VCaP (cell line): ENCODE data around the gene KCNQ1OT1.

Source experiments
- H3K27ac ChIP-seq: fragments of 450-650 bp; 2 replicates; pipeline ENCODE4 v1.5.1; 2017
- TF ChIP-seq, protein P1 (sequence below): fragments of 450-650 bp; conservative IDR thresholded peaks from 2 replicates; pipeline ENCODE4 v1.5.1; 2017; ENCODE audit warnings: mild to moderate bottlenecking, moderate library complexity

The KCNQ1OT1 gene

DNA sequence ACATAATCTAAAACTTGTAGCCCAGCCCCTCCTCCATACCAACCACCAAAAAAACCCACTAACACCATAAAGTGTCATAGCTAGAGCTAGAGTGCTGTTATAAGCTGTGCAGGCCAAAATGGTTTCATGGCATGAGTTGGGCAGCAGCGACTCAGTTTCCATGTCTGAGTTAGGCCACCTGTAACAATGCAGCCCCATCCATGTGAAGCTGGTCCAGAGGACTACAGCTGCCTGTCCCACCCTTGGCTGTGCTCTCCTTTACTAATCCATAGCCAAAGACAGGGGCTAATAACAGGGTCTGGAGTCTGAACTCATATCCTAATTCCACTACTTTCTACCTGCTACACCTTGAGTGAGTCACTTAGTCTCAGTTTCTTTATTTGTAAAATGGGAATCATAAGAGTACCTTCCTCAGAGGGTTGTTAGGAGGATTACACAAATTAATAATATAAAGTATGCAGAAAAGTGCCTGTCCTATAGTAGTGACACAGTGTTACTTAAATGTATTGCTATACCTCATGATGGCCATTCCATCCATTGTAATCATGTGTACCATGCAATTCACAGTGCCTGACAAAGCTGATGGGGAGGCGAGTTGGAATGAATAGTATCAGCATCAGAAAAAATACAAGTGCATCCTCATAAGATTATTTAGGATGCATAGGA lies 20.6 kb downstream of the KCNQ1OT1 start:
- TF ChIP-seq, protein P1, sequence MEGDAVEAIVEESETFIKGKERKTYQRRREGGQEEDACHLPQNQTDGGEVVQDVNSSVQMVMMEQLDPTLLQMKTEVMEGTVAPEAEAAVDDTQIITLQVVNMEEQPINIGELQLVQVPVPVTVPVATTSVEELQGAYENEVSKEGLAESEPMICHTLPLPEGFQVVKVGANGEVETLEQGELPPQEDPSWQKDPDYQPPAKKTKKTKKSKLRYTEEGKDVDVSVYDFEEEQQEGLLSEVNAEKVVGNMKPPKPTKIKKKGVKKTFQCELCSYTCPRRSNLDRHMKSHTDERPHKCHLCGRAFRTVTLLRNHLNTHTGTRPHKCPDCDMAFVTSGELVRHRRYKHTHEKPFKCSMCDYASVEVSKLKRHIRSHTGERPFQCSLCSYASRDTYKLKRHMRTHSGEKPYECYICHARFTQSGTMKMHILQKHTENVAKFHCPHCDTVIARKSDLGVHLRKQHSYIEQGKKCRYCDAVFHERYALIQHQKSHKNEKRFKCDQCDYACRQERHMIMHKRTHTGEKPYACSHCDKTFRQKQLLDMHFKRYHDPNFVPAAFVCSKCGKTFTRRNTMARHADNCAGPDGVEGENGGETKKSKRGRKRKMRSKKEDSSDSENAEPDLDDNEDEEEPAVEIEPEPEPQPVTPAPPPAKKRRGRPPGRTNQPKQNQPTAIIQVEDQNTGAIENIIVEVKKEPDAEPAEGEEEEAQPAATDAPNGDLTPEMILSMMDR = no peak
- no peak overlapping the region for H3K27ac ChIP-seq

DNA sequence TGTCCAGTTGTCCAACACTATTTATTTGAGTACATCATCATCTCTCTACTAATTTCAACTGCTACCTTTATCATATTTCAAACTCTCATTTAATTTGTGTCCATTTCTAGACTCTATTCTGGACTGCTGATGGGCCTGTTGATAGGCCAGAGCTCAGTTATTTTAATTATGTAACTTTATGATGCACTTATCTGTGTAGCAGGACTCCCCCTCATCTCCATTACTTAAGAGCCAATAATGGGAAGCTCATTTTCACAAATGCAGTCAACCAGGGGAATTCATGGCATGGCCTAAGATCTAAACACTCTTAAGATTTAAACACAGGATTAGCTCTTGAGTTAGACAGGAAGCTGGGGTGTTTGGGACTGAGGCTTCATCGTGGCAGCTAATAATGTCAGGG lies 21.4 kb downstream of the KCNQ1OT1 start:
- TF ChIP-seq, protein P1 = no peak
- H3K27ac ChIP-seq = no peak overlapping the region

DNA sequence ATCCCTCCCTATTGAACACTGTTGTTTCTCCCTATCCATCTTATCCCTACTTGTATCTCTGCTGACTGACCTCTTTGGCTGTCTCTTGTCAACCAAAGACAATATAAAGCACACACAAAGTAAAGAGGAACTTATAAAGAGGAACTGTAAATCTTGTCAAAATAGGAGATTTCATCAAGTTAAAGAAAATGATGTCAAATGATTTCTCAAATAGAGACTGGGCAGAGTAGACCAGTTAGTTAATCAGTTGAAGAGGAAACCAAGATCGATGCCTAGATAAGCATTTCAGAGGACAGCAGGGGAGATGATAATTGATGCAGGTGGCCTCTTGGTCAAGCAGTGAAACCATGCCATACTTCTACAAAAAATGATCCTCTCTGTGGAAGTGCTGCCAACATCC lies 22.7 kb downstream of the KCNQ1OT1 start:
- no peak overlapping the region for H3K27ac ChIP-seq
- TF ChIP-seq, protein P1 = no peak

DNA sequence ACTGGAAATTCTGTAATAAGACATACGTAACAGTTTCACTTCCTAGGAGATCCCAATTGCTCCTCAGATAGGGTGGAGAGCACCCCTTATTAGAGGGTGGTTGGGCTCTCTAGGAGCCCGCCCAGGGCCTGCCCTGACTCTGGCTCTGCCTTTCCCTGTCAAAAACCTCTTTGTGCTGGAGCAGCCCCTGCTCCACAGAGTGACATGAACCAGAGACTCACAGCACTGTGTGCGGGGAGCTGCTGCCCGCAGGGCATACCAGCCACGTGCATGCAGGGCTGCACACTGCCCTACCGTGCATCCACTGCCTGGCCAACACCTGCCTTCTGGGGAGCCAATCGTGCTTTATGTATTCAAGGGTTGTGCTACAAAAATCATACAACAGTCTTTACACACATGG lies 24.3 kb downstream of the KCNQ1OT1 start:
- TF ChIP-seq, protein P1 = no peak
- no peak overlapping the region for H3K27ac ChIP-seq

DNA sequence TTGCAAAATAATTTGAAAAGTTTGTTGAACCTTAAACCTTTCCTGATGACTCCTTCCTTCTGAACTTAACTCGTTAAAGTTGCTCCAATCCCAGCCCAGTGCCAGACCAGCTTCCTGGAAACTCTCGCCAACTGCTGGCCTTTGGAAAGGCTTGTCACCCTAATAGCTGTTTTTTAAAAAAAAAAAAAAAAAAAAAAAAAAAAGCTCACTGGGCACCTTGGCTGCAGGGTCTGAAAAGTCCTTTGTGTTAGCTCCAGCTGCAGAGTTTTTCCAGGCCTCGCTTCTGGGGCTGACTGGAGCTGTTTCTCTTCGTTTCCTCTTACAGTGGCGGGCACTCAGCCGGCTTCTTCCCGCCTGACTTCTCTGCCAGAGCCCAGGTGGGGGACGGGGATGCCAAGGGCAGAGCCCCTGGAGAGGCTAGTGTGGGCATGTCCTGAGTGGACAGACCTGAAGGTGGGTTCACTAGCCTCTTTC lies 25.1 kb downstream of the KCNQ1OT1 start:
- TF ChIP-seq, protein P1 = no peak
- H3K27ac ChIP-seq = no peak overlapping the region

DNA sequence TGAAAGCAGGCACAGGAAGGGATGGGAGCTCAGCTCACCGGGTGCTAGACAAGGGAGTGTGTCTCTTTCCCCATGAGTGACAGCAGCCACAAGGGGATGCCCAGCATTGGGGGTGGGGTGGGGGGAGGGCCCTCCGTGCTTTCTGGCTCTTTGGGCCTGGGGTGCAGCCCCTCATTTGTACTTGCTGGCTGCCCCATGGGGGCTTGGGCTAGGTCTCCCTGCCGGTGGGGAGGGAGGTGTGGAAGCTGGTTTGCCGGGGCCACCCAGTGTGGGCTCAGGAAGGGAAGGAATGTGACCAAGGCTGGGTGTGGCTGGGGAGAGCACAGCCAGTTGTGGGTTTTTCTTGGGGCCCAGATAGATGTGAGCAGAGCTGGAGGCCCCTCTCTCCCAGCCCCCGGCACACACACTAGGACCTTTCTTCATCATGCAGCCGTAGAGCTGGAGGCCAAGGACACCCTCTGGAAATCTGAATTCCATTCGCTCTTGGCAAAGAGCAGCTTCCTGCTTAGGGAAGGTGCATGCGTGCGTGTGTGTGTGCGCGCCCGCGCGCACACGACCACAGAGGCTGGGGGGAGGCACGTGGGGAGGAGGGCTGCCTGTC lies 25.8 kb downstream of the KCNQ1OT1 start:
- TF ChIP-seq, protein P1 = no peak
- no peak overlapping the region for H3K27ac ChIP-seq

DNA sequence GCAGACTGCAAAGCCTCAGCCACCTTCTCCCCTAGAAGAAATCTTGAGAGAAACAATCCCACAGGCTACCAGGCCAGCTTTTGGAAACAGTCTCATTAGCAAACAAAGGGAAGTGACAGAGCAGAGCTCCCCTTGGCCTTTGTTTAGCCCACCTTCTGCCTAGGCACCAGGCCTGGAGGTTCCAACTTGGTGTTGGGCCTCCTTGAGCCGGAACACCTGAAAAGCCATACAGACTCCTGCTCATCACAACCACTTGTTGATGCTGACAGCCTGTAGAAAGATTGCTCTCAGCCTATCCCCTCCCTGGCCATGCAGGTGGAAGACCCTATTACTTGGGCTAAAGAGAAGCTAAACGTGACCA lies 26.6 kb downstream of the KCNQ1OT1 start:
- no peak overlapping the region for H3K27ac ChIP-seq
- TF ChIP-seq, protein P1 = no peak
